T-helper 2 cell treated with Interferon-gamma antibody and Interleukin-4, amounts not matched to agents 100 ng/mL and 5 ng/mL, for 36 hours (primary cell): Measurements from ENCODE around the gene ZNF610. TPM values are rescaled to one million over a fixed set of nuclear protein-coding genes. Genes with fewer than 3 reads are reported as not detected.
"Not testable (repeated sequence)": the region's sequence is repeated elsewhere in the genome, so short reads cannot be mapped to it uniquely, and the experiment has no call there.

Experiments
- intact Hi-C: fragments of 100-400 bp; cut with micrococcal nuclease; formaldehyde crosslinking; loops from one replicate; pipeline ENCODE4 v1.15.1; 2023
- total RNA-seq: library from RNA; stranded (reverse); gene quantifications from 2 replicates; pipeline ENCODE4 v1.2.3, GENCODE V29; 2022

The ZNF610 gene
- total RNA-seq: 0.59 and 1.0 TPM in 2 replicates

- intact Hi-C loops: loop anchor here (1.0 to 2.0 kb wide), 3 partner anchors 33 to 67 kb away; partner anchors contain the start of genes ZNF480, ZNF766 and ZNF880
Observed at GRCh38 chr19:52336117-52336790, at the start of gene ZNF610. Gene ZNF610, plus strand, starts transcription at chr19:52336243. Its CDS starts 12,930 bp downstream, at chr19:52349173.

- intact Hi-C loops: no loop called here
Observed at GRCh38 chr19:52286256-52286655, 49.8 kb upstream of the ZNF610 start.

DNA sequence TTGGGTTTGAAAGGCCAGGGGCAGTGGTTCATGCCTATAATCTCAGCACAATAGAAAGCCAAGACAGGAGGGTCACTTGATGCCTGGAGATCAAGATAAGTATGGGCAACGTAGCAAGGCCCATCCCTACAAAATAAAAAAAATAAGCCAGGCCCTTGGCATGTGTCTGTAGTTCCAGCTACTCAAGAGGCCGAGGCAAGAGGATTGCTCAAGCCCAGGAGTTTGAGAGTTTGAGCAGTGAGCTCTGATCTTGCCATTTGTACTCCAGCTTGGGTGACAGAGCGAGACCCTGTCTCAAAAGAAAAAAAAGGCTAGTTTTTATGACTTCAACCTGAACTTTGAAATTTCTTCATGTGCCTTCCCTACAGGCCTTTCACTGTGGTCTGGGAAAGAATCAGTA lies 44.3 kb upstream of the ZNF610 start:
- intact Hi-C loops: no loop called here

GRCh38 chr19:52292946-52293345 lies 43.1 kb upstream of the ZNF610 start:
- intact Hi-C loops: not testable (repeated sequence)

- intact Hi-C loops: loop anchor here (2.0 kb wide), 2 partner anchors 40 to 806 kb away; partner anchors contain the start of genes ZNF160 and ZNF610
Observed at GRCh38 chr19:52296400-52296772, 39.7 kb upstream of the ZNF610 start.

- intact Hi-C loops: loop anchor here (1.0 to 2.0 kb wide), 5 partner anchors 28 to 806 kb away; partner anchors contain the start of genes ZNF160, ZNF350, ZNF610 and ZNF611
Observed at GRCh38 chr19:52296773-52297600, 39.1 kb upstream of the ZNF610 start, which contains the start of gene ZNF480. Gene ZNF480, plus strand, starts transcription at chr19:52297169. Its CDS starts 3,244 bp downstream, at chr19:52300413.

DNA sequence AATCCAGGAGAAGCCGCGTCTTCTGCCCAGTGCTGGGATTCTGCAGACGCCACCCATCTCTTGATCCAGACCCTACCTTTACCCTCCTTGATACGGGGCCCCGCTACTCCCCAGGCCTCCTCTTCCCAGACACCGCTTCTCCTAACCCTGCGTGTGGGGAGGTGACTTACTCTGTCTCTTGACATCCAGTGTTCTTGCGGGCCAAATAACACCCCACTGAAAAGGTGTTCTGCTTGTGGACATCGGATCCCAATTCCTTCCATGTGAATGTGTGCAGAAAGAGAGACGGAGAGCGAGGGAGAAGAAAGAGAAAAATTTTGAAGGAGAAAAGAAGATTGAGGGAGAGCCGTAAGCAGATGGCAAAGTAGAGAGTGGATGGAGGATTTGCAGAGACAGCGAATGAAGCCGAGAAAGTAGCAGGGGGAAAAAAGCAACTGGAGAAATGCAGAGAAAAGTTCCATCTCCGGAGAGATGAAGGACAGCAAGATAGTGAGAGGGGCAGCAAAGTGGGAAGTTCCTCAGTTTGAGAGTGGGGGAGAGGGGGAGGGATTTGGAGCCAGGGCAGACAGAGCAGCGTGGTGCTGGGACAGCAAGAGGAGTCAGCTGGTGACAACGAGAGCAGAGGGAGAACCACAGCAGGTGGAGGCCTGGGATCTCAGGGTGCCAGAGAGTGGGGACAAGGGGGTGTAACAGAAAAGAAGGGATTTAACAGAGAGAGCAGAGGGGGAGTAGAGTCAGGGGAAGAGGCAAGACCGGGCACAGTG lies 38.3 kb upstream of the ZNF610 start:
- intact Hi-C loops: loop anchor here (1.0 to 2.0 kb wide), 5 partner anchors 28 to 805 kb away; partner anchors contain the start of genes ZNF160, ZNF350, ZNF610 and ZNF611

DNA sequence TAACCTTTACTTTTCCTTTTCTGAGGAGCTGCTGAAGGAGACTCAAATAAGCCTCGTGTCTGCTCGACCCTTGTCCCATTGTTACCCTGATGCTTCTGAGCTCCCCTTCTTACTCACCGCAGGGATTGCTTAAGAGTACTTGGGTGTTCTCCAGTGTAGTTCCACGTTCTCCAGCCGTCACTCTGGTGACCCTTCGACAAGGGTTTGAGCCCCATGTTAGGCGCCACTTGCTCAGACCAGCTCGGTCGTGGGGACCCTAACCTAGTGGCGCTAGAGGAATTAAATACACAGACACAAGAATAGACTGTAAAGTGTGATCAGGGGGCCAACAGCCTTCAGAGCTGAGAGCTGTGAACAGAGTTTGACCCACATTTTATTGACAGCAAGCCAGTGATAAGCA lies 28.8 kb upstream of the ZNF610 start:
- intact Hi-C loops: no loop called here

GRCh38 chr19:52322429-52322828 lies 13.6 kb upstream of the ZNF610 start:
- intact Hi-C loops: no loop called here

GRCh38 chr19:52331757-52332156 lies 4.3 kb upstream of the ZNF610 start:
- intact Hi-C loops: no loop called here

- intact Hi-C loops: loop anchor here (1.0 to 2.0 kb wide), 3 partner anchors 33 to 66 kb away; partner anchors contain the start of genes ZNF480, ZNF766 and ZNF880
Observed at GRCh38 chr19:52335768-52336116, 301 bp upstream of the ZNF610 start.

DNA sequence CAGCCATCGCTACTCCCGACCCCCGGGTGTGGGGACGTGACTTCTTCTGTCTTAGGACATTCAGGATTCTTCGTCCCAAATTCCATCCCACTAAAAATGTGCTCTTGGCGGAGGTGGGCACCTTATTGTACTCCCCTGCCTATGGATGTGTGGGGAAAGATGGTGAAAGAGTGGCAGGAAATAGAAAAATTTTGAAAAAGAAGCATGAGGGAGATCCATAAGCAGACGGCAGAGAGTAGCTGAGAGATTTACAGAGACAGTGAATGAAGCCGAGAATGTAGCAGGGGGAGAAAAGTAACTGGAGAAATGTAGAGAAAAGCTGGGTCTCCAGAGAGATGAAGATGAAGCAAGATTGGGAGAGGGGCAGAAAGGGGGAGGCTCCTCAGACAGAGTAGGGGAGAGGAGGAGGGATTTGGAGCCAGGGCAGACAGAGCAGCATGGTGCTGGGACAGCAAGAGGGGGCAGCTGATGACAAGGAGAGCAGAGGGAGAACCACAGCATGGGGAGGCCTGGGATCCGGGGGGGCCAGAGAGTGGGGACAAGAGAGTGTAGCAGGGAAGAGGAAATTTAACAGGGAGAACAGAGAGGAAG lies 843 bp downstream of the ZNF610 start:
- intact Hi-C loops: loop anchor here (1.0 to 2.0 kb wide), 3 partner anchors 32 to 68 kb away; partner anchors contain the start of genes ZNF480, ZNF766 and ZNF880

DNA sequence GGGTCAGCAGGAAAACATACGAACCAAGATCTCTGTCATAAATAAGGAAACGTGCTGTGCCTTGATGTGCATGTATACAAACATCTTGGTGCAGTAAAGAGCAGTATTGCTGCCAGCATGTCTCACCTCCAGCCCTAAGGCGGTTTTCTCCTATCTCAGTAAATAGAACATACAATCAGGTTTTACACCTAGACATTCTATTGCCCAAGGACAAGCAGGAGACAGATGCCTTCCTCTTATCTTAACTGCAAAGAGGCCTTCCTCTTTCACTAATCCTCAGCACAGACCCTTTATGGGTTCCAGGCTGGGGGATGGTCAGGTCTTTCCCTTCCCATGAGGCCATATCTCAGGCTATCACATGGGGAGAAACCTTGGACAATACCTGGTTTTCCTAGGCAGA lies 3.0 kb downstream of the ZNF610 start:
- intact Hi-C loops: not testable (repeated sequence)

DNA sequence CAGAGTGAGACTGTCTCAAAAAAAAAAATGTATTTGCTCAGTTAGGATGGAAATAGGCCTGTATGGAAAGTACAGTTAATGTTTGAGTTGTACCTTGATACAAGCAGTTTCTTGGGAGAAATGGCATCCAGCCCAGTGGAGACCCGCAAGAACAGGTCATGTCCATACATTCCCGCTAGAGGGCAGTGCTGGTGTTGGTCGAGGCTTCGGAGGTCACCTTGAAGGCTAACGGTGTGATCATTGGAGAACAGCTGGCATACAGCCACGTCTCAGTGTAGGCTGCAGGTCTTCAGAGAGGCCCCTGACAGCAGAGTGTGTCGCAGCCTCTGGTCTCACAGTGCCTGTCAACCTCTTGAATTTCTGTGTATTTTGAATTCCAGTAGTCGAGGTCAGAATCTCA lies 7.5 kb downstream of the ZNF610 start:
- intact Hi-C loops: no loop called here

- intact Hi-C loops: no loop called here
Observed at GRCh38 chr19:52345162-52345561, 9.1 kb downstream of the ZNF610 start.

GRCh38 chr19:52351512-52351911 lies 15.5 kb downstream of the ZNF610 start:
- intact Hi-C loops: no loop called here

GRCh38 chr19:52366414-52366824 lies 30.4 kb downstream of the ZNF610 start:
- intact Hi-C loops: no loop called here

- intact Hi-C loops: loop anchor here (2.0 kb wide), 2 partner anchors 27 to 33 kb away; partner anchors contain the start of genes ZNF528 and ZNF610
Observed at GRCh38 chr19:52369559-52370340, 33.7 kb downstream of the ZNF610 start, which contains the start of gene ZNF880. Gene ZNF880, plus strand, starts transcription at chr19:52369923. Its CDS starts 43 bp downstream, at chr19:52369966.

- intact Hi-C loops: loop anchor here (2.0 kb wide), 1 partner anchor 26 kb away; the partner anchor contains the start of gene ZNF528
Observed at GRCh38 chr19:52370341-52370710, 34.3 kb downstream of the ZNF610 start.

DNA sequence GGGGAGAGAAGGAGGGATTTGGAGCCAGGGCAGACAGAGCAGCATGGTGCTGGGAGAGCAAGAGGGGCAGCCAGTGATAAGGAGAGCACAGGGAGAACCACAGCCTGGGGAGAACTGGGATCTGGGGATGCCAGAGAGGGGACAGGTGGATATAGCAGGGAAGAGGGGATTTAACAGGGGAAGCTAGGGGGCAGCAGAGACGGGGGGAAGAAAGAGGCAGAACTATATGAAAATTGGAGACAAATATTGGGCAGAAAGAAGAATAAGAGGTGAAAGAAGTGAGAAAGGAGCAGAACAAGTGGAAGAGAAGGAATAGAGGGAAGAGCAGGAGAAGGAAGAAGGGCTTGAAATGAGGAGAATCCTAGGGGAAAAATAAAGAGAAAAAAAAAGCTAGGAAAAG lies 55.1 kb downstream of the ZNF610 start:
- intact Hi-C loops: no loop called here
